Smooth muscle cell (in vitro differentiated cells): Measurements from ENCODE around the gene ANKZF1. TPM values are rescaled to one million over a fixed set of nuclear protein-coding genes. Genes with fewer than 3 reads are reported as not detected.
A peak's percentile ranks its signal among the peaks of the same experiment; 100 is the strongest.

Experiments
- DNase-seq: peaks from one replicate; lab custom pipeline; 2025; ENCODE audit not compliant: unreplicated experiment; lab: John Stamatoyannopoulos, UW
- H2AFZ ChIP-seq: fragments of 200-600 bp; sonication (generic); 2 replicates; pipeline ENCODE4 v1.6.0; 2016; ENCODE audit warnings: antibody characterized with exemption, low read depth, mild to moderate bottlenecking
- H3F3A ChIP-seq: fragments of 200-600 bp; sonication (generic); 2 replicates; pipeline ENCODE4 v1.6.0; 2017; ENCODE audit warnings: antibody characterized with exemption, low read depth
- H3K27ac ChIP-seq: fragments of 200-600 bp; sonication (generic); 2 replicates; pipeline ENCODE4 v1.5.1; 2016; ENCODE audit warnings: low read depth, mild to moderate bottlenecking
- H3K27me3 ChIP-seq: fragments of 200-600 bp; sonication (generic); 2 replicates; pipeline ENCODE4 v1.6.1; 2016; ENCODE audit warnings: low read depth, mild to moderate bottlenecking
- H3K36me3 ChIP-seq: fragments of 200-600 bp; sonication (generic); 2 replicates; pipeline ENCODE4 v1.5.1; 2016; ENCODE audit warnings: low read depth
- H3K4me1 ChIP-seq: fragments of 200-600 bp; sonication (generic); 2 replicates; pipeline ENCODE4 v1.5.1; 2016; ENCODE audit warnings: low read depth
- H3K4me2 ChIP-seq: fragments of 200-600 bp; sonication (generic); 2 replicates; pipeline ENCODE4 v1.6.0; 2016; ENCODE audit warnings: mild to moderate bottlenecking
- H3K4me3 ChIP-seq: fragments of 200-600 bp; sonication (generic); 2 replicates; pipeline ENCODE4 v1.5.1; 2016; ENCODE audit warnings: mild to moderate bottlenecking
- H3K79me2 ChIP-seq: fragments of 200-600 bp; sonication (generic); 2 replicates; pipeline ENCODE4 v1.6.0; 2016; ENCODE audit warnings: low read depth, mild to moderate bottlenecking
- H3K9ac ChIP-seq: fragments of 200-600 bp; sonication (generic); 2 replicates; pipeline ENCODE4 v1.6.0; 2016; ENCODE audit warnings: low read depth
- H3K9me3 ChIP-seq: fragments of 200-600 bp; sonication (generic); replicated peaks from 2 replicates; pipeline ENCODE4 v1.5.1; 2016; ENCODE audit warnings: low read depth
- H4K20me1 ChIP-seq: fragments of 200-600 bp; sonication (generic); 2 replicates; pipeline ENCODE4 v1.6.0; 2016; ENCODE audit warnings: low read depth
- CTCF ChIP-seq: fragments of 200-600 bp; sonication (generic); IDR thresholded peaks from 2 replicates; pipeline ENCODE4 v1.5.1; 2017; ENCODE audit warnings: borderline replicate concordance, mild to moderate bottlenecking, antibody characterized with exemption; ENCODE audit not compliant: insufficient read depth, poor library complexity, severe bottlenecking
- WGBS: methylation state at CpG from one replicate; pipeline ENCODE4 v1.1.7; 2016; ENCODE audit warnings: low lambda C conversion rate; 5-methylcytosine and 5-hydroxymethylcytosine counted together
- polyA plus RNA-seq: library from polyadenylated mRNA; unstranded; fragments of >200 nt; fragmentation: Nextera tagmentation; extraction: Ambion mirVana; gene quantifications from 2 replicates; pipeline ENCODE4 v1.2.1, GENCODE V29; 2016
- total RNA-seq: library from RNA; depleted of rRNA; stranded (reverse); fragments of >200 nt; gene quantifications from 2 replicates; pipeline ENCODE4 v1.2.3, GENCODE V29; 2014

ANKZF1 gene
- total and polyA plus RNA-seq, 2 experiments from 2014 or later, result 31.7 to 52.6 TPM

- no peaks in the 10 kb centered on the region for H3K9me3 ChIP-seq
- no peaks in the 10 kb centered on the region for H3K79me2 ChIP-seq
- H4K20me1 ChIP-seq, result no peaks in the 10 kb centered on the region
- H2AFZ ChIP-seq, result no peak overlapping the region
- no peak for TF ChIP-seq CTCF
- H3K27ac ChIP-seq, result no peak overlapping the region
- H3K36me3 ChIP-seq, result no peaks in the 10 kb centered on the region
- no peak overlapping the region for H3K9ac ChIP-seq
- 88% methylated on average over 5 of the region's 5 CpGs for WGBS
- no peak for DNase-seq
- H3K4me3 ChIP-seq, result no peak overlapping the region
- no peak overlapping the region for H3K4me2 ChIP-seq
- no peaks in the 10 kb centered on the region for H3K27me3 ChIP-seq
- no peaks in the 10 kb centered on the region for H3K4me1 ChIP-seq
- H3F3A ChIP-seq, result peaks cover 5% of the 10 kb centered on the region
Measured at GRCh38 chr2:219205165-219205538, 24.5 kb upstream of the ANKZF1 start.

DNA sequence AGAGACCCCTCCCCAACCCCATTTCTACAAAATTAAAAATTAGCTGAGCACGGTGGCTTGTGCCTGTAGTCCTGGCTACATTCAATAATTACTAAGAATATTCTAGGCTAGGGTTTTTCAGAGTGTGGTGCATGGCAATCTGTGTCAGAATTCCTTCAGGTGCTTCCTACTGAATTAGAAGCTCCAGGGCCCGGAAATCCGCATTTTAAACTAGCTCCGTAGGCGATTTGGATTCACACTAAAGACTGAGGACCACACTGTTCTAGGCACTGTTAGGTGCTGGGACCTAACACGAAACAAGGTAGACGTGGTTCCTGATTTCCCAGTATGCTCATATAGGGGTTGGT, 23.7 kb upstream of the ANKZF1 start:
- TF ChIP-seq CTCF, result no peak
- Histone ChIP-seq H3K9ac (peak overlapping the region; percentile 80), H3K36me3 (no peaks in the 10 kb centered on the region), H3K4me1 (no peaks in the 10 kb centered on the region), H3K9me3 (no peaks in the 10 kb centered on the region), H3K4me2 (peak overlapping the region; percentile 81), H4K20me1 (no peaks in the 10 kb centered on the region), H3K27ac (peak overlapping the region; percentile 87), H2AFZ (peak overlapping the region; percentile 21), H3K27me3 (no peaks in the 10 kb centered on the region), H3K4me3 (peak overlapping the region; percentile 96), H3K79me2 (no peaks in the 10 kb centered on the region), H3F3A (peaks cover 5% of the 10 kb centered on the region)
- DNase-seq, result no peak
- WGBS, result 30% methylated on average over 7 of the region's 7 CpGs

GRCh38 chr2:219206328-219207133, 23.1 kb upstream of the ANKZF1 start, which contains the start of gene ZFAND2B:
ZFAND2B (plus strand) TSS chr2:219206782; CDS start chr2:219206988, 206 bp downstream.
- Histone ChIP-seq H4K20me1 (no peaks in the 10 kb centered on the region), H3K27me3 (no peaks in the 10 kb centered on the region), H3K36me3 (no peaks in the 10 kb centered on the region), H3K27ac (peak within 1 kb of the TSS; percentile 87), H2AFZ (peak within 1 kb of the TSS; percentile 63), H3K4me3 (peak within 1 kb of the TSS; percentile 96), H3K4me1 (no peaks in the 10 kb centered on the region), H3K4me2 (peak within 1 kb of the TSS; percentile 81), H3K9me3 (no peaks in the 10 kb centered on the region), H3K79me2 (no peaks in the 10 kb centered on the region), H3K9ac (peak within 1 kb of the TSS; percentile 80), H3F3A (peaks cover 5% of the 10 kb centered on the region)
- 1% methylated on average over 60 of the region's 76 CpGs for WGBS
- TF ChIP-seq CTCF, result no peak
- DNase-seq, result peak; percentile 99
